ENCODE measurements around the gene NAT9. TPM values are rescaled to one million over a fixed set of nuclear protein-coding genes. Genes with fewer than 3 reads are reported as not detected.

The NAT9 gene
- 47.5 TPM for polyA plus RNA-seq (2012; ENCODE audit: insufficient read depth, insufficient read length)

- peak; percentile 90 for DNase-seq (ENCODE audit: low read depth, low spot score)
- peak within 1 kb of the TSS; percentile 92 for H3K4me3 ChIP-seq (ENCODE audit: low read length)
These were observed at the start of gene NAT9 for GRCh38 chr17:74776044-74776962. Gene NAT9, minus strand, starts transcription at chr17:74776345. Its CDS starts 647 bp downstream, at chr17:74775698.

GRCh38 chr17:74824961-74825627 lies 48.9 kb upstream of the NAT9 start:
- no peak for DNase-seq (ENCODE audit: low read depth, low spot score)
- H3K4me3 ChIP-seq (ENCODE audit: low read length), result no peak overlapping the region

- DNase-seq (ENCODE audit: low read depth, low spot score), result no peak
- H3K4me3 ChIP-seq (ENCODE audit: low read length), result no peak overlapping the region
These were observed 46.8 kb upstream of the NAT9 start for GRCh38 chr17:74822939-74823367.

DNA sequence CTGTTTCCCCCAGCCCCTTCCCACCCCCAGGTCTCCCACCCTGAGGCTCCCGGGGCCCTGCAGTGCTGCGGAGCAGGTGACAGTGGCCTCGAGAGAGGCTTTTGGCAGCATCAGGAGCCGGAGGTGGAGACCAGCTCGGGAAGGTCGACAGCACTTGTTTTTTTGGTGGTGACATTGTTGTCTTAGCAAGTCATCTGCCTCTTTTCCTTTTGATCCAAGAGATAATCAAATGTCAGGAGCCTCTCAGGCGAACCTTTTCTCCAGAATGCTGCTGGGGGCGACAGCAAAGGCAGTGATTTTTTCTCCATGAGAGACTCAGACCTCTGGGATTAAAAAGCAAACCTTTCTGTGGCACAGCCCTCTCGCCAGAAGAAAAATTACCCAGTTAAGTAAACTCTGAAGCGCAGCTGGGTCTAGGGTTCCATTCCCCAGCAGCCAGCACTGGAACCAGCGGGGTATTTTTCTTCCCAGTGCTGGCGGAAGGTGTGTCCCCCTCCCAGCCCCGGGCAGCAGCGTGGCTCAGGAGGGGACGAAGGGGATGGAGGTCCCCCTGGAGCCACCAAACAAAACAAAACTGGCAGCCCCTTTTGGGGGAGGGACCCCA lies 46.3 kb upstream of the NAT9 start:
- no peak overlapping the region for H3K4me3 ChIP-seq (ENCODE audit: low read length)
- DNase-seq (ENCODE audit: low read depth, low spot score), result no peak

GRCh38 chr17:74821655-74822334 lies 45.6 kb upstream of the NAT9 start:
- H3K4me3 ChIP-seq (ENCODE audit: low read length), result no peak overlapping the region
- no peak for DNase-seq (ENCODE audit: low read depth, low spot score)

- DNase-seq (ENCODE audit: low read depth, low spot score), result no peak
These were observed 43.8 kb upstream of the NAT9 start for GRCh38 chr17:74819801-74820436.

GRCh38 chr17:74818291-74818938 lies 42.3 kb upstream of the NAT9 start:
- H3K4me3 ChIP-seq (ENCODE audit: low read length), result no peak overlapping the region
- DNase-seq (ENCODE audit: low read depth, low spot score), result no peak

More at GRCh38 chr17:74819801-74820436, 43.8 kb upstream of the NAT9 start:
- no peak overlapping the region for H3K4me3 ChIP-seq (ENCODE audit: low read length)

DNA sequence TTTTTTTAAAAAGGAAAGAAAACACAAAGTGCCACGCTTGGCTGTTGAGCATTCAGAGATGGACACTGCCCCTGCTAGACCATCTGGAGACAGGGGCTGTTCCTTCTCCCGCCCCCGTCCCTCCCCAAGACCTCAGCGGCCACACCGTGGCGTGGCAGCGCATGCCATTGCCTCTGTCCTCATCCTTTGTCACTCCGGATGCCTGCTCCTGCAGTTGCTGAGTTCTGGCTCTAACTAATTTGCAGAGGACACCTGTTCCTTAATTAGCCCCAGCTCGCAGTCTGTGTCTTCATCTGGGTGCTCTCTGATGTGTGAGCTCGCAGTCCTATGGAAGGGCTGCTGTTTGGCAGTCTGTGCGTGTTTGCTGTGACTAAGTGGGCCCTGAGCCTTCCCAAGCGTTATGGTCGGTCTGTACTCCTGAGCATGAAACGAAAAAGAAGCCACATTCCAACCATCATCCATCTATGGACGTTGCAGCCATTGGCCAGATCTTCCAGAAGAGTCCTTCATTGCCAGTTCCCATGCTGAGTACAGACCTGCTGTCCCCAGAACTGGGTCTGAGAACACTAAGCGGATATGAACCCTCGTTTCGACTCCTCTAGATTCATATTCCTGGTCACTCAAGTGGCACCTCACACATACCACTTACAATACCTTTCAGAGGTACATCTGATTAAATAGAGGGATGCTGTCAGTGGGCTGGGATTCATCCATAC lies 40.9 kb upstream of the NAT9 start:
- no peak overlapping the region for H3K4me3 ChIP-seq (ENCODE audit: low read length)
- DNase-seq (ENCODE audit: low read depth, low spot score), result no peak

DNA sequence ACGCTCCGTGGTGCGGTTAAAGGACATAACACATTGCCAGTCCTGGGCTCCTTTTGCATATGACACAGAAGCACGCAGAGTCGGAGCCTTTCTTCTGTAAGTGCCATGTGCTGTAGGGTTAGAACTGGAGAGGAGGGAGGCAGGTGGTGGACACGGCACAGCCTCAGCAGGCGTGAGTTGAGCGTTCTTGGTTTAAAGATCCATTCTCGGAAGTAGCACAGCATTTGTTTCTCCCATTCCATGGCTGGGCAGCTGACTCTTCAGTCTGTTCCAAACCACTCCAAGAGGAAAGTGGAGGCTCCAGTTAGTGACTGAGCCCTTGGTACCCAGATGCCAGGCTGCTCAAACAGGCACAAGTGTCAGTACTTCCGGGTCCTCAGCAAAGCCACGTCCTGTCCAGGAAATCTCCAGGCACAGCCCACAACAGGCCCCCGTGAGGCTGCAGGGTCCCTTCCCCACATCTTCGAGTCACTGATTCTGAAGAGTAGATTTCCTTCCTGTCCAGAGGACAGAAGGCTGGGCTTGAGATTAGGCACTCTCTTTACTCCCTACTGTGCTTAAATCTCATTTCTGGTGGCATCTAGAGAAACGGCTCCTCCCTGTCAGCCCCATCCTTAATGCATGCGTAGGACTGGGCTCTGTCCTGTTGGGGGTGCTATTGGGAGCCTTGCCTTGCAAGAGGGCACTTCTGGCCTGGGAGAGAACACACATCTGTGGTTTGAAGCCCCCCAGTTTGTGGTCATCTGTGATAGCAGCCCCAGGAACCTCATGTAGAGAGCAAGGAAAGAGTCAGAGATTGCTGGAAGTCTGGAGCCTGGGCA lies 39.6 kb upstream of the NAT9 start:
- no peak overlapping the region for H3K4me3 ChIP-seq (ENCODE audit: low read length)
- no peak for DNase-seq (ENCODE audit: low read depth, low spot score)

GRCh38 chr17:74815067-74815466 lies 38.9 kb upstream of the NAT9 start:
- H3K4me3 ChIP-seq (ENCODE audit: low read length), result no peak overlapping the region
- no peak for DNase-seq (ENCODE audit: low read depth, low spot score)

DNA sequence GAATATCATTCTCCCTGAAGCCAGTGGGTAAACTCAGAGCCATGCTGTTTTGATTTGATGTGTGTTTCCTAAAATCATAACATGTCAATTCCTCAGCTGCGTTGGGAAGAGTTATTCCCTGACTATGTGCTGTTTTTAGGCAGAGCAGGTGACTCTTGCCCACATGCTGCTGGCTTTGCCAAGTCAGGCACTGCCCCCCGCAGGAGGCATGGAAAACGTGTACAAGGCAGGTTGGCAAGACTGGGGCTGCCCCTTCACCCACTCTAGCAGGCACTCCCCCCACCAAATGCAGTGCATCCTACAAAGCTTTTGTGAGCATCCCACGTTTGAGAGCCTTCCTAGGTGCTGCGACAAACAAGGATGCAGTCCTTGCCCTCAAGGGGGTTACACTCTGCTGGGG lies 38.3 kb upstream of the NAT9 start:
- DNase-seq (ENCODE audit: low read depth, low spot score), result no peak
- no peak overlapping the region for H3K4me3 ChIP-seq (ENCODE audit: low read length)

- no peak for DNase-seq (ENCODE audit: low read depth, low spot score)
- no peak overlapping the region for H3K4me3 ChIP-seq (ENCODE audit: low read length)
These were observed 36.2 kb upstream of the NAT9 start for GRCh38 chr17:74812109-74813009.

DNA sequence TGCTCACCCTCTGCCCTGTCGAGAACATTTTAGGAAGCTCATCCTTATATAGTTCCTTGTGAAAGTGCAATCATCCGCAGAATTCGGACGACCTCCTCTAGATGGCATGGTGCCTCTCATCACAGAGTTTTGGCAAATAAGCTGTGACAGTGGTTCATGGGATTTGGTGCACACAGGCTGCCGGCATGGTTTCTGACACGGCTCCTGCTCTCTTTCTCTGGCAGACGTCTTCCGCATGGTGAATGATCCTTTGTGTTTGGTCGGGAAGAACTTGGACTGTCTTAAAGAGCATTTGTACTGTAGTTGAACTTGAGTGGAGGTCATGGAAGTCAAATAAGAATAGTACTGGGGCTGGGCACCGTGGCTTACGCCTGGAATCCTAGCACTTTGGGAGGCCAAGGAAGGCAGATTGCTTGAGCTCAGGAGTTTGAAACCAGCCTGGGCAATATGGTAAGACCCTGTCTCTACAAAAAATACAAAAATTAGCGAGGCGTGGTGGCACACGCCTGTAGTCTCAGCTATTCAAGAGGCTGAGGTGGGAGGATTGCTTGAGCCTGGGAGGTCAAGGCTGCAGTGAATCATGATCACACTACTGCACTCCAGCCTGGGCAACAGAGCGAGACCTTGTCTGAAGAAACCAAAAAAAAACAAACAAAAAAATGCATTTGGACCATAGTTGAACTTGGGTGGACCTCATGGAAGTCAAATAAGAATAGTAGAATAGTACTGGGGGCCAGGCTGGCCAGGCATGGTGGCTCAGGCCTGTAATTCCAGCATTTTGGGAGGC lies 34.7 kb upstream of the NAT9 start:
- no peak for DNase-seq (ENCODE audit: low read depth, low spot score)
- H3K4me3 ChIP-seq (ENCODE audit: low read length), result no peak overlapping the region

DNA sequence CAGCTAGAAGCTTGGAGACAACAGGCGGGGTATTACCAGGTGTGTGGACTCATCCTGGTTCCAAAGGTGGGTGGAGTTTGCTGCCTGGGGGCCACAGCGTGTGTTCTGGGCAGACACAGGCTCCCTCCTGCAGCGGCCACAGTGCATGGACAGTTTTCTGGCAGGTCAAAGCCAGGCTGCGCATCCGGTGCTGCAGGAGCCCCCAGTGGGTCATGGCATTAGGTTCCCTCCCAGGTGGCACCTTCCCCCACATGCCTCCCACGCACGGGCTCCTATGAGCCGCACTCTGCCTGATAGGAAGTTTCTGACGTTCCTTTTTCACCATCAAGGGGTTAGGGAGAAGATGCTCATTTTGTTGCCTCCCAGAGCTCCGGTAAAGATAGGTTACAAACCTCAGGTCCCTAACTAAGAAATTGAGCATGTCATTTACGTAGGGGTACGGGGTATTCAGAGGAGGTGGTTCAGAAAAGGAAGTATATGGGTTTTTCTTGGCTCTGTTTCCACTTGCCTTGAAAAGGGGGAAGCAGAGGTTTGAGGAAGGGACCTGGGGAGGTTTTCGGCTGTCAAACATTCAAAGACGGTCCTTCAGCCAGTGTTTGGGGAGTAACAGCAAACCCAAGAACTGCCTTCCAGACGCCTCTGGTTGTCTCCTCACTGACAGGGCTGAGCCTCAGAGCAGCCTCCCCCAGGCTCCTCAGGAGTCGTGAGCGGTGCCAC lies 32.7 kb upstream of the NAT9 start:
- no peak for DNase-seq (ENCODE audit: low read depth, low spot score)
- no peak overlapping the region for H3K4me3 ChIP-seq (ENCODE audit: low read length)

- no peak overlapping the region for H3K4me3 ChIP-seq (ENCODE audit: low read length)
- no peak for DNase-seq (ENCODE audit: low read depth, low spot score)
These were observed 31.8 kb upstream of the NAT9 start for GRCh38 chr17:74807925-74808324.

Data from Jurkat, Clone E6-1 (cell line).